GM12801 (cell line): ENCODE measurements around the gene STARD5.

Source experiments
- TF ChIP-seq, protein P1 (sequence below): IDR thresholded peaks from one replicate; pipeline ENCODE4 v1.5.1; 2011; ENCODE audit warnings: control low read depth; ENCODE audit not compliant: insufficient read length; ENCODE audit errors: extremely low read depth

Gene STARD5

DNA sequence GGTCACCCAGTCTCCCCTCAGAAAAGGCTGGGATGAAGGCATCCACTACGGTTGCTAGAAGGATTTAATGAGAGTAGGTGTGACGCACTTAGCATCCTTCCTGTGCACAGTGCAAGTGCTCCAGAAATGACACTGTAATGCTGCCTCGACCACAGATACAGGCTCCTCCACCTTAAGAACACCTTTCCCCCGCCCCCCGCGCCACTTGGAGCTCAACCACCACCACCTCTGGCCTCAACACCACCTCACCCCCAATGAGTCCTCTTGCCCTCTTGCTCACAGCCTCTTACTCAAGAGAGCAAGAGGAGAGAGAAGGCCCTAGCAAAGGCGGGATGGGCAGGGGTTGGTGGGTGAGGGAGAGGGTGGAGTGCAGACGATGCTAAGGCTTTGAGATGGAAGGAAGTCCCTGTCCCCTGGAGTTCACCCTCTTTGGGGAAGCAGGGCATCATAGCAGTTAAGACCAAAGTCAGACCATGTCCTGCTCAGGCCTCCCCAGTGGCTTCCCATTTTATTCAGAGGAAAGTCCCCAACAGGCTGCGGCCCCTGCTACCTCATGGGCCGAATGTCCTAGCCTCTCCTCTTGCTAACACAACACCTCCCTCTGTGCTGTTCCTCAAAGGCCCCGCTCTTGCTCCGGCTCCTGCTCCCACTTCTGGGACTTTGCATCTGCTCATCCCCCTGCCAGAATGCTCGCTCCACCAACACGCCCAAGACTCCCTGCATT, 8.3 kb downstream of the STARD5 start:
- TF ChIP-seq, protein P1, sequence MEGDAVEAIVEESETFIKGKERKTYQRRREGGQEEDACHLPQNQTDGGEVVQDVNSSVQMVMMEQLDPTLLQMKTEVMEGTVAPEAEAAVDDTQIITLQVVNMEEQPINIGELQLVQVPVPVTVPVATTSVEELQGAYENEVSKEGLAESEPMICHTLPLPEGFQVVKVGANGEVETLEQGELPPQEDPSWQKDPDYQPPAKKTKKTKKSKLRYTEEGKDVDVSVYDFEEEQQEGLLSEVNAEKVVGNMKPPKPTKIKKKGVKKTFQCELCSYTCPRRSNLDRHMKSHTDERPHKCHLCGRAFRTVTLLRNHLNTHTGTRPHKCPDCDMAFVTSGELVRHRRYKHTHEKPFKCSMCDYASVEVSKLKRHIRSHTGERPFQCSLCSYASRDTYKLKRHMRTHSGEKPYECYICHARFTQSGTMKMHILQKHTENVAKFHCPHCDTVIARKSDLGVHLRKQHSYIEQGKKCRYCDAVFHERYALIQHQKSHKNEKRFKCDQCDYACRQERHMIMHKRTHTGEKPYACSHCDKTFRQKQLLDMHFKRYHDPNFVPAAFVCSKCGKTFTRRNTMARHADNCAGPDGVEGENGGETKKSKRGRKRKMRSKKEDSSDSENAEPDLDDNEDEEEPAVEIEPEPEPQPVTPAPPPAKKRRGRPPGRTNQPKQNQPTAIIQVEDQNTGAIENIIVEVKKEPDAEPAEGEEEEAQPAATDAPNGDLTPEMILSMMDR = no peak

DNA sequence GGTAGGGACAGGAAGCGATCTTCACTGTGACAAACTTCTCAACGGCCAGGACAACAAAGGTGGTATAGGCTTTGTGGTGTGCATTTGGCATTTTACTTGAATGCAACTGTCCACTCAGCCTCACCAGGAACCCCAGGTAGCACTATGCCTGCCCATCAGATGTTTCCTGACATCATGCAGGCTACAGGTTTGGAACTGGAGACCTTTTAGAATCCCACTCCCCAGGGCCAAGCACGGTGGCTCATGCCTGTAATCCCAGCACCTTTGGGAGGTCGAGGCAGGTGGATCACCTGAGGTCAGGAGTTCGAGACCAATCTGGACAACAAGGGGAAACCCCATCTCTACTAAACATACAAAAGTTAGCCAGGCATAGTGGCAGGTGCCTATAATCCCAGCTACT, 9.6 kb downstream of the STARD5 start:
- TF ChIP-seq, protein P1 = no peak

DNA sequence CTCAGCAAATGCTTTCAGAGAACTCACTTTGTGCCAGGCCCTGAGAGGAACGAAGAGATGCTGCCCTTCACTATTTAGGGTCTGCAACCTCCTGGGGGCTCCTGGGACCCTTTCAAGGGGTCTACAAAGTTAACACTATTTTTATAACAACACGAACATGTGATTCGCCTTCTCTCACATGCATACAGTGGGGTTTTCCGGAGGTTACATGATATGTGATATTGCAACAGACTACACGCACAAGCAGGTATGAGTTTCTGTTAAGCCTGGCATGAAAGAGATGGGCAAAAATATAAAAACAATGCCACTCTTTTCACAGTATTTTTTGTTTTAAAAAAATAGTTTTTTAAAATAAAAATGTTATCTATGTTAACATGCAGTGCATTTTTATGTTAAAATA, 10.3 kb downstream of the STARD5 start:
- TF ChIP-seq, protein P1 = no peak

DNA sequence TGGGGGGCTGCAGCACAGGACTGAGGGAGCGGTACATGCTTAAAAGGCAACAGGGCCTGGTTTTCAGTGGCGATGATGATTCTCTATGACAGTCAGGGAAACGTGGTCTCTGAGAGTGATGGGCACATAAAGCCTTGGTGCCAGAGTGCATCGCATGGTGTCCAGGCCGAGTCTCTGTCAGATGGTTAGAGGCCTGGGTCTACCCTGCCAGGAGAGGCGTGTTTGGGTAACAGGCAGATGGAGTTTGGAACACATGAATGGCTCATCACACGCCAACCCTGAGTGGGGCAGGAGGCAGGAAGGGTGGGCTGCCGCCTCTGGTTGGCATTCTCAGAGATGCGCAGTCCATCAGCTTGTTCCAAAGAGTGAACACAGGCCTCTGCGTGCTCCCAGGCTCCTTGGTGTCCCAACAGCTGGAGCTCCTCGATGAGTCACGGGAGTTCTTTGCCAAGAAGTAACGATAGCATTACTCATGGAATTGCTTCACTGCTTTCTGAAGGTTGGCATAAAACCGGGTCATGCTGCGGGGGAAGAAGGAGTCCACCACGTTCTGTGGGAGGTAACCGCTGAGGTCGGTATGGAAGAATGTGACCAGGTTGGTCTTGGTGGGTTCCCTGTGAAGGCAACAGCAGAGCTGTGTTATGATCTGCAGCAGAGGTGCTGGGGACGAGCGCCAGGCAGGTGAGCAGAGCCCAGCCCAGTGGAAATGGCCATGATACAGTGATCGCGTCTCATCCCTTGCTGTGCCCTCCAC, 11.0 kb downstream of the STARD5 start:
- TF ChIP-seq, protein P1 = no peak

DNA sequence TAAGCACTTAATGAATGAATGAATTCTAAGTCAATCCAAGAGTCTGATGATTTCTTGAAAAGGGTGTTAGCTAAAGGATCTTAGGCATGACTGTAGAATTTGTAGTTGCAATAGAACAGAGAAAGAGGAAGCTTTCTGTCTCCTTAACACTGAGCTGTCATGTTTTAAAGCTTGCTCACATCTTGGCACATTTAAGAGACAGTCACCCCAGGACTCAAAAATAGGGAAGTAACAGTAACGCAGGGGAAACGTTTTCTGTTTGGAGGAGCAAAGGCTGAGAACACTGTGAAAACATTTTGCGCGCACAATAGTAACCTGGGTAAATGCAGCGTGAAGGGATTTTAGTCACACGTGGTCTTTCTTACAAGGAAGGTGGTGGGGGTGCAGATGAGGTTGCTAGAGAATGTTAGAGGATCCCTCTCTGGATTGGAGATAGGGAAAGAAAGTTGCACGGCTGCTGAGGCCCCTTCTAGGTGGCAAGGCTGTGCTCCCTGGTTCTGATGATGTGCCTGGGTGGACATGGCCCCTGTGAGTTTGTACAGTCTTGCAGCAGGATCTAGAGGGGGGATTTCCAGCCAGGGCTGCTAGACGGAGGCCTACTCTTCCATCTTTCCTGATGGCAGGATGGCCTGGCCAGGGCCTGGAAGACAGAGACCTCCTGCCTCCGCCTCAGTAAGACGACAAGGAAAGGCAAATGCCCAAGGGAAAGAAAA, 12.0 kb downstream of the STARD5 start:
- TF ChIP-seq, protein P1 = no peak

DNA sequence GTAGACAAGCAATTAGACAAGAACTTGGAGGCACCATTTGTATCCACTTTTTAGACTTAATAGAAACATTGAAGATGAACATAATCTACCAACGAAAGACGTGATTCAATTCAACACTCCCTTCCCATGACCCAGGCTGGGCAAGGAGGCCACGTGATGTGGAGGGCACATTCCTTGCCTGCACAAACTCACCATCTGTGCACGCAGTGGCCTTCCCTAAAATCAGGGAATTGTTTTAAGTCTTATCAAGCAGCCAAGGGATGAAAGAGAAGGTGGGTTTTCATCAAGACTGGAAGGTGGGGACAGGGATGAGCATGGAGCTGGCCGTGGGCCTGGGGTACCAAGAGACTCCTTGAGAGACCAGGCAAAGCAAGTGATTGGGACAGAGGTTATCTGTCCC, 13.5 kb downstream of the STARD5 start:
- TF ChIP-seq, protein P1 = no peak

DNA sequence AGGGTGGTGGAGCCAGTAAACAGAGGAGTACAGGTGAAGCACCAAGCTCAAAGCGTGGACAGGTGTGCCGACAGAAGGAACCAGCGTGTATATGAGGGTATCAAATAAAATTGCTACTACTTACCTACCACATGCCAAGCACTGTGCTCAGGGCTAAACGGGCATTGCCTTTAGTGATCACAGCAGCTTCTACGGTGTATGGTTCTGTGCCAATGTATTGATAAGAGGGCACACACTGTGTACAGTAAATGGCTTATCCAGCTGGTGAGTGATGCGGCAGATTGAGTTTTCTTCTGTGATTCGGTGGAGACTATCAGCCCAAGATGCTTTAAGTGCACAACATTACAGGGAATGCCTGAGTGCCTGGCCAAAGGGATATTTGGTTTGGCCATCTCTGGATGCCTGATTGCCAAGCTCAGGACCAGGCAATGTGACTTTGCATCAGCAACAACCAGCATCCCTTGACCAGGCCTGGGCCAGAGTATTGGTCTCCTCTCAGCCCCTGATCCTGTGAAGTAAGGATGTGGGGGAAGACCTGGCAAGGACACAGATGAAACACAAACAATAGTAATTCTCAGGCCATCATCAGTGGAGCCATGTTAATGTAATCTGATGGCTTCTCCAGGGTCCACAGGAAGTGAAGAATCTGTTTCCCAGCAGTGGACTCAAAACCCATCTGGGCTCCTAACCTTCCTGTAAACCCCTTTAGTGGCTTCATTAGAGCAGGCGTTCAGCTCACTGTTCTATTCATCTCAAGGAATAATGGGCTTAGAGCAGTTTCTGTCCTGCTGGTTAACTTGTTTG, 14.1 kb downstream of the STARD5 start:
- TF ChIP-seq, protein P1 = no peak
